ENCODE data around the gene UCK1.
A peak's percentile ranks its signal among the peaks of the same experiment; 100 is the strongest.
"Not testable (repeated sequence)": the region's sequence is repeated elsewhere in the genome, so short reads cannot be mapped to it uniquely, and the experiment has no call there.

Gene UCK1

GRCh38 chr9:131554087-131554842 lies 23.2 kb upstream of the UCK1 start:
- no peak for DNase-seq

GRCh38 chr9:131552030-131552429 lies 21.0 kb upstream of the UCK1 start:
- no peak for DNase-seq

DNA sequence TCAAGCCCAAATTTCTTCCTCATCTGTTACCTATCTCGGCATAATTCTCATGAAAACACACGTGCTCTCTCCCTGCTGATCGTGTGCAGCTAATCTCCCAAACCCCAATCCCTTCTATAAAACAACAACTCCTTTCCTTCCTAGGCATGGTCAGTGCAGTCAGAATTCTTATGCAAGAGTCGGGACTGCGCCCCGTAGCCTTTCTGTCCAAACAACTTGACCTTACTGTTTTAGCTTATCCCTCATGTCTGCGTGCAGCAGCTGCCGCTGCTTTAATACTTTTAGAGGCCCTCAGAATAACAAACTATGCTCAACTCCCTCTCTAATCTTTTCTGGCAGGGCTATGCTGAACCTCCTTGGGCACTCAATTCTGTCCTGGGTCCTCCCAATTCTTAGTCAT lies 19.4 kb upstream of the UCK1 start:
- not testable (repeated sequence) for DNase-seq

GRCh38 chr9:131549186-131549585 lies 18.1 kb upstream of the UCK1 start:
- DNase-seq, result not testable (repeated sequence)

- no peak for DNase-seq
Measured at GRCh38 chr9:131546336-131547084, 15.4 kb upstream of the UCK1 start.

DNA sequence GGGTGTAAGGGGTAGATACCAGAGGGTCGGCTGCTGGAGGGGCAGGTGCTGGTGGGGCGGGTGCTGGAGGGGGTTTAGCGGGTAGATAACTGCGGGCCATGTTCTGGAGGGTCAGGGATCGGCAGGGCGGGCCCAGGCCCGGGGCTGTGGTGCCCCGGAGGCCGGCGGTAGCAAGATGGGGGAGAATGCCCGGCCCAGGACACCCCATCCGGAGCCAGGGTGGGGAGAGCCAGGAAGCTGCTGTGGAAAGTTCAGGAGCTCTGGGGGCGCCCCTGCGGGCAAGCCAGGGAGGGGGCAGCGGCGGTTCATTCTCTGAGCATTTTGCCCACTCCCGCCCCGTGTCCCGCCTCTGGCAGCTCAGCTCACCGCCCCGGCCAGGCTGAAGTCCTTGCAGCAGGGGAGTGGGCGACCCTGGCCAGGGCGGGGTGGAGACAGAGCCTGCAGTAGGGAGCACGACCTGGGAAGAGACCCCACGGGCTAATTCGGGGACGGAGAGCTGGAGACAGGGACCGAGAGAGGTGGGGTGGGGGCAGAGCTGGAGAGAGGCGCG lies 14.8 kb upstream of the UCK1 start:
- DNase-seq, result no peak

DNA sequence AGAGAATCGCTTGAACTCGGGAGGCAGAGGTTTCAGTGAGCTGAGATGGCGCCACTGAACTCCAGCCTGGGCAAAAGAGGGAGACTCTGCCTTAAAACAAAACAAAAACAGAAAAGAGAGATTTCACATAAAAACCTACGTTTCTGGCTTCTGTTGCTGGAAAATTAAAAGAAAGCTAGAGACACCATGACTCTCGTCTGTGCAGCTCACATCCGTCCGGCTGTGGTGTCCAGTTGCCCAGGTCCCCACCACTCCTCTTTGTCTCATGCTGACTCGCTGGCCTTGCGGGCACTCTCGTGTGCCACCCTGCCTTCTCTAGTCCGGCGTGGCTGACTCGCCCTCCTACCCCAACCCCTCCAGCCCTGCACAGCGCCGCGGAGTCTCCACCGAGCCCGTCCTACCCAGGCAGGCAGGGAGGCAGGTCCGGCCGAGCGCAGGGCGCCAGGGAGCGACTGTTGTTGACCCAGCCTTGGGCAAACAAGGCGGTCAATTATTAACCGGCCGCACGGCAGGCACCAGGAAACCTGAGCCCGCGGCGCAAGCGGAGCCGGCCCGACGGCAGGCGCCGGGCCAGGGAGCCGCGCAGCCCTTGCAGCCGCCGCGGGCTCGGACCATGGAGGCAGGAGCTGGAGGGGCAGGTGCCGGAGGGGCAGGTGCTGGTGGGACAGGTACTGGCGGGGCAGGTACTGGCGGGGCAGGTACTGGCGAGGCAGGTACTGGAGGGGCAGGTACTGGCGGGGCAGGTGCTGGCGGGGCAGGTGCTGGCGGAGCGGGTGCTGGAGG lies 14.1 kb upstream of the UCK1 start, which contains the start of gene PRRT1B:
TSS of gene PRRT1B (plus strand) at position 521 of the 783 bp plus-strand sequence. CDS start at position 614, 93 bp downstream.
- no peak for DNase-seq

GRCh38 chr9:131543141-131543540 lies 12.1 kb upstream of the UCK1 start:
- DNase-seq, result no peak

DNA sequence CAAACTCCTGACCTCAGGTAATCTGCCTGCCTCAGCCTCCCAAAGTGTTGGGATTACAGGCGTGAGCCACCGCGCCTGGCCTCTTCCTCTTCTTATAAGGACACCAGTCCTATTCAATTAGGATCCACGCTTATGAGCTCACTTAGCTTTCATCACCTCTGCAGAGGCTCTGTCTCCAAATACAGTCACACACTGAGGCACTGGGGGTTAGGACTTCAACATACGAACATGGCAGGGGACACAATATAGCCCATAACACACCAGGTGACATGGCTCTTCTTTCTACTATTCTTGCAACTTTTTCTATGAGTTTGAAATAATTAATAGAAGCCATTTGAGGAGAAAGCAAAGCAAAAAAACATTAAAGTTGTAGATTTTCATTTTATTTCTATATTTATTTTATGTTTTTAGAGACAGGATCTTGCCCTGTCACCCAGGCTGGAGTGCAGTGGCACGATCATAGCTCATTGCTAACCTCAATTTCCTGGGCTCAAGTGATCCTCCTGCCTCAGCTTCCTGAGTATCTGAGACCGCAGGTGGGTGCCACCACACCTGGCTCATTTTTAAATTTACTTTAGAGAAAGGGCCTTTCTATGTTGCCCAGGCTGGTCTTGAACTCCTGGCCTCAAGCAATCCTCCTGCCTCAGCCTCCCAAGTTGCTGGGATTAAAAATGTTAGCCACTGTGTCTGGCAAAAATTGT lies 8.3 kb upstream of the UCK1 start:
- no peak for DNase-seq

- DNase-seq, result no peak
Measured at GRCh38 chr9:131537946-131538345, 6.9 kb upstream of the UCK1 start.

GRCh38 chr9:131534721-131535237 lies 3.7 kb upstream of the UCK1 start:
- DNase-seq, result no peak

DNA sequence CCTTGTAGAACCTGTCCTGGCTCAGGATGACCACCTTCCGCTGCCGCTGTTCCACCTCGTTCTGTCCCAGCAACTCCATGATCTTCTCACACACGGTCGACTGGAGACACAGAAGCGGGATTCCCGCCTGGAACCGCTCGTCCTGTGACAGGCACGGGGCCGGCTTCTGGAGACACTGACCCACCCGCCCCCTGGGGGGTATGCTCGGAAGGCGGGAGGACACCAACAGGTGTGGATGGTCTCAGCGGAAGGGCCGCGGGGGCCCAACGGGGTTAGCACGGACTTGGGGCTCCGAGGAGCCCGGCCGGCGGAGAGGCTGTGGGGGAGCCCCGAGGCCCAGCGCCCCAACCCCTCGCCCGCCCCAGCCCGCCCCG lies 530 bp downstream of the UCK1 start:
- DNase-seq, result peak; percentile 68

- no peak for DNase-seq
Measured at GRCh38 chr9:131529597-131530545, 1.2 kb downstream of the UCK1 start.

DNA sequence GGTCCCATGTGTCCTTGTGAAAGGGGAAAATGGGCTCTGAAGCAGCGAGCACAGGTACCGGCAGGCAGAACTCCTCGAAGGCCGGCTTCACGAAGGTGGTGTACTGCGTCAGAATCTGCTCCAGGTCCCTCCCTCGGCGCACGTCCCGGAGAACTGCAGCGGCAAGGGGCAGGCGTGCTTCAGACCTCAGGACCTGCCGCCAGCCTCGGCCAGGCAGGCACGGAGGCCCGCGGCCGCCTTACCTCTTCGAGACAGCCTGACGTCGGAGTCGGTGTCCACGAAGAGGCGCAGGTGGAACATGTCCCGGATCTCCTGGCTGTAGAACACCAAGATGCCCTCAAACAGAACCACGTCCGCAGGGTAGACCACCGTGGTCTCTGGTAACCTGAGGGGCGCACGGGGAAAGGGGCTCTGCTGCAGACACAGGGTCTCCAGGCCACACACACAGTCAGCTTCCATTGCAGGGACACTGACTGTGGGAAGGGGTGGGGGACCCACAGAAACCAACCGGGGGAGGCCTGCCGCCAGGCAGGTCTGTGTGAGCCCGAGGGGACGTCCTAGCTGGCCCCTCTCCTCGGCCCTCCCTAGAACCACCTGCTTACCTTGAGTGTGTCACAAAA lies 2.1 kb downstream of the UCK1 start:
- DNase-seq, result no peak

GRCh38 chr9:131528186-131528585 lies 2.9 kb downstream of the UCK1 start:
- no peak for DNase-seq

DNA sequence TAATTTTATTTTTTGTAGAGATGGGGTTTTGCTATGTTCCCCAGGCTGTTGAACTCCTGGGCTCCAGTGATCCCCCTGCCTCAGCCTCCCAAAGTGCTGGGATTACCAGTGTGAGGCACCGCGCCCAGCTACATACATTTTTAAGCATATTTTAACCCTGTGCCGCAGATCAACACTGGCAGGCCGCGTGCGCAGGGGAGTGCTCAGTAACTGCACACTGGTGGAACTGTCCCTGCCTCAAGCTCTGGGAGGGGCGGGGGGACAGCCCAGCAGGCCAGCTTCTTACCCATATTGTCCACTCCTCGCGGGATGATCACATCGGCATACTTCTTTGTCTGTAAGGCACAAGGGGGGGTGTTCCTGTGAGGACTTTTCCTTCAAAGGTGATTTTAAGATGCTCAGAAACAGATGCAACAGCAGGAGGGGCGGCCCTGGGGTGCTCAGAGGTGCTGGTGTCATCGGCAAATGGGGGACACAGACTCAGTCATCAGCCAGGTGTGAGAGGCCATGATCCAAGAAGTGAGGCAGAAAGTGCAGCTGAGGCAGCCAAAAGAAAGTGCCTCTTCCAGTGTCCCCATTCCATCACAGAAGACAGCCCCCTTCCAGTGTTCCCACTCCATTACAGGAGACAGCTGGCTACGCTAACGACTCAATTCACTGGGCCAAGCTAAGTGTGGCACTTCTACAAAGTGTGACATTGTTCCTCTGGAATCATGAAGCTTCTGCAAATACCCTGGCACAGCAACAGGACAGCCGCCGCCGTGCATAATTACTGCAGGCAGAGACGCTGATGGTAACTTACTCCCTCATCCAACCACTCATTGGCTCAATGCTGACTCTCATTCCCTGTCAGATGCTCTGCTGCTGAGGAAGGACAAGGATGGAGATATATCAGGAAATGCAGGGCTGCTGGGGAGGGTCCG lies 5.2 kb downstream of the UCK1 start:
- DNase-seq, result no peak

- no peak for DNase-seq
Measured at GRCh38 chr9:131524665-131525315, 6.3 kb downstream of the UCK1 start.

- no peak for DNase-seq
Measured at GRCh38 chr9:131523451-131524435, 7.3 kb downstream of the UCK1 start.
